Tibial artery (tissue), 4 donors: ENCODE results near the gene FHOD3.

Source experiments
- DNase-seq, 2 donors: peaks; one replicate each; pipeline ENCODE4 v3.0.0-alpha.2; 2019
- H3K27ac ChIP-seq, 2 donors: fragments of 200-600 bp; sonication (generic) in 1 of 2; 1 replicate in 1 of 2; 2 replicates in 1 of 2; pipeline ENCODE4 v1.5.1; 2018 to 2019; ENCODE audit warnings: mild to moderate bottlenecking in 1 of 2
- H3K27me3 ChIP-seq, 2 donors: fragments of 200-600 bp; sonication (generic) in 1 of 2; one replicate each; pipeline versions ENCODE4 v1.5.1 to v1.6.0; 2016 to 2019
- H3K36me3 ChIP-seq, 3 donors: fragments of 200-600 bp; sonication (generic) in 2 of 3; one replicate each; pipeline ENCODE4 v1.5.1; 2016 to 2019; ENCODE audit warnings: mild to moderate bottlenecking in 2 of 3
- H3K4me1 ChIP-seq, 4 donors: fragments of 200-600 bp; sonication (generic) in 2 of 4; 1 replicate in 3 of 4; 2 replicates in 1 of 4; pipeline ENCODE4 v1.5.1; 2016 to 2019
- H3K4me3 ChIP-seq, 2 donors: fragments of 200-600 bp; sonication (generic) in 1 of 2; 1 replicate in 1 of 2; 2 replicates in 1 of 2; pipeline ENCODE4 v1.5.1; 2018 to 2019; ENCODE audit warnings: mild to moderate bottlenecking in 2 of 2
- H3K9me3 ChIP-seq, 3 donors: fragments of 200-600 bp; sonication (generic) in 1 of 3; one replicate each; pipeline ENCODE4 v1.5.1; 2016 to 2019
- CTCF ChIP-seq, 2 experiments: fragments of 200-600 bp in 1 of 2; fragments of 450-650 bp in 1 of 2; IDR thresholded peaks; one replicate each; pipeline ENCODE4 v1.5.1; 2017 to 2019; ENCODE audit warnings: antibody characterized with exemption in 2 of 2, mild to moderate bottlenecking in 1 of 2, moderate library complexity in 1 of 2
- intact Hi-C: fragments of 100-400 bp; cut with DNase I; formaldehyde crosslinking; loops from one replicate; pipeline ENCODE4 v1.15.0; 2023; ENCODE audit warnings: low total_unique reads

Gene FHOD3

DNA sequence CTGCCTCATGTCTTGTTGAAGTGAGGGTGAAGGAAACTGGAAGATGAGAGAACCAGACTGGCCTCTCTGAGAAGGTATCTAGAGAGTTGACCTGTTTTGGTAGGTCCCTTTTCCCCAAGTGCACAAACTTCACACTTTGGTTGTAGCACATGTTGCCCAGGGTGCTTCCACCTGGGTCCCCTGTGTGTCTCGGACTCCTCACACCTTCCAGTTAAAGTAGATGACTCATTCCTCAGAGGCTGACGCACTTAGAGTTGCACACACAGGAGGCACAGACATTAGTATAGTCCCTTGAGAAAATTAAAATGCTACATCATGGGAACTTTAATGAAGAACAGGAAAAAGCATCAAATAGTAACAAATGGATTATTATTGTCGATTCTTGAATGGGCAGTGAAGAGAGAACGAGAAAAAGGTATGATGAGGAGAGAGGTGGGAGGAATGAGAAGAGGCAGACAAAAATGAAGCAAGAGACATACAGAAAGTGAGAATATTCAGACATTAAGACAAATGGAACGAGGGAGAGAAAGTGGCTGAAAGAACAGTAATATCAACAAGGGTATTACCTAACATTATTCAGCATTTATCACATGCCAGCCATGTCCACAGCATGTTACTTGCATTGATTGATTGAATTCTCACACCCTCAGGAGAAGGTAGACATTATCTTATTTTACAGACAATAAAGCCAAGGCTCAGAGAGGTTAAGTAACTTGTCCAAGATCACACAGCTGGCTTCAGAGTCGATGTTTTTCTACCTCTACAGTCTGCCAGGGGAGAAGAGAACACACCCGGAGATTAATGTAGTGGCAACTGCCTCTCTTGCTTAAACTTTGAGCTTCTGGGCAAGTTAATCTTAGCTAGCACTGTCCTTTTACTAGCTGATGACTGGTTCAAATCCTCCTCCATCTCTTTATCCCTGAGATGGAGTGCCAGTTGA is 68.6 kb downstream of the FHOD3 start:
- Histone ChIP-seq H3K4me1 (peaks cover 0 to 38% (median 21%) of the 10 kb centered on the region in 4 donors), H3K27ac (peak overlapping the region; percentile 62 to 70), H3K27me3 (no peaks in the 10 kb centered on the region), H3K9me3 (no peaks in the 10 kb centered on the region), H3K4me3 (no peak overlapping the region), H3K36me3 (no peaks in the 10 kb centered on the region)
- no peak for DNase-seq
- intact Hi-C loops: loop anchor here (5.0 kb wide), 1 partner anchor 69 kb away; the partner anchor contains the start of gene FHOD3
- TF ChIP-seq CTCF (IDR thresholded peaks at IDR 0.05): no peak

DNA sequence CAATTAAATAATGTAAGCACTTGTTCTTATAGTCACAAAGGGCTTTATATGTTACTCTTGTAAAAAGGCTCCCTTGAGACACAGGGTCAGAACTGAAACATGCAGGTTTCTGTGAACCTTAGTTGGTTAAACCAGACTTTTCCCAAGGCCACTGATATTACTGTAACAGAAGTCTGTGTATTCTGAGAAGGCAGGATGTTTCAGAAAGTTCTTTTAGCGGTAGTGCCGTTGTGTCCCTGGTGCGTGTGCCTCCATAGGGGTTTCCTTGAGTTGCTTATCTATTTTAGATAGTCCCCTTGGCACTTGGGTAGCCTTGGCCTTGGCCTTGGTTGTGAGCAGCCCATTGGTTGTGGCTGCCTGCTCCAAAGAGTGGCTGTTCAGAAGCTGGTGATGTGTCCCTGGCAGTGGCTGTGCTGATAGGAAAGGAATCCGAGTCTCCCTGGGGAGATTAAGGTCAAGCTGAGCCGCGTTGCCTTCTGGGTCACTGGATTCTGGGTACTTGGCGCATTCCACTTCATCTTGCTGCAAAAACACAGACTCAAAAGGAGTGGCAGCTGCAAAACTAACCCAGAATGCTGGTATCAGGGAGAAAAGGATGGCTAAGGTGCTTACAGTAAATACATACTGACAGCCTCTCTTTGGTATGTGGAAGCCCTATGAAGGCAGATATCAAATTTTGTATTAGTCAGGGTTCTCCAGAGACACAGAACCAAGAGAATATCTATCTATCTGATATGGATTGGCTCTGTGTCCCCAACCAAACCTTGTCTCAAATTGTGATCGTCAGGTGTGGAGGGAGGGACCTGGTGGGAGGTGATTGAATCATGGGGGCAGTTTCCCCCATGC is 69.7 kb downstream of the FHOD3 start:
- Histone ChIP-seq H3K36me3 (no peaks in the 10 kb centered on the region), H3K27me3 (no peaks in the 10 kb centered on the region), H3K4me3 (no peak overlapping the region), H3K4me1 (peaks cover 0 to 45% (median 23%) of the 10 kb centered on the region in 4 donors), H3K27ac (peak overlapping the region; percentile 62 to 70), H3K9me3 (no peaks in the 10 kb centered on the region)
- peak; percentile 25 to 86 for DNase-seq
- no peak for TF ChIP-seq CTCF (IDR thresholded peaks at IDR 0.05)
- intact Hi-C loops: loop anchor here (5.0 kb wide), 1 partner anchor 70 kb away; the partner anchor contains the start of gene FHOD3

DNA sequence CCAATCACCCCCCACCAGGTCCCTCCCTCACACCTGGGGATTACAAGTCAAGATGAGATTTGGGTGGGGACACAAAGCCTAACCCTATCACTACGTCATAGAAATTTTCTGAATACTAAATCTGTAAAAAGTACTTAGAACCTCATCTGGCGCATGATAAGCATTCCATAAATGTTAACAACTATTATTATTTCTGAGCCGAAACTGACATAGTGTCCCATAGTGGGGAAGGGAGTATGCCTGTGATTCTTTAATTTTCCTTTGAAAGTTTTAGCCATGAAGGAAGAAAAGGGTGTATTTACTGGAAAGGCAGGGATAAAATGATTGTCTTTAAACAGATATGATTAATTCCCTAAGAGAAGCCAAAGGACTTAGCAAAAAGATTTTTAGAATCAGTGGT is 71.4 kb downstream of the FHOD3 start:
- peaks cover 0 to 61% (median 30%) of the 10 kb centered on the region in 4 donors for H3K4me1 ChIP-seq
- H3K36me3 ChIP-seq: no peaks in the 10 kb centered on the region
- H3K9me3 ChIP-seq: no peaks in the 10 kb centered on the region
- peak overlapping the region; percentile 62 to 70 for H3K27ac ChIP-seq
- DNase-seq: no peak
- intact Hi-C loops: loop anchor here (5.0 kb wide), 1 partner anchor 72 kb away; the partner anchor contains the start of gene FHOD3
- H3K27me3 ChIP-seq: no peaks in the 10 kb centered on the region
- H3K4me3 ChIP-seq: no peak overlapping the region
- TF ChIP-seq CTCF (IDR thresholded peaks at IDR 0.05): no peak

GRCh38 chr18:36372903-36373311 is 75.4 kb downstream of the FHOD3 start:
- intact Hi-C loops: no loop called here
- peaks cover 0 to 84% (median 25%) of the 10 kb centered on the region in 4 donors for H3K4me1 ChIP-seq
- TF ChIP-seq CTCF (IDR thresholded peaks at IDR 0.05): peak in 1 of 2 experiments; percentile 32
- H3K4me3 ChIP-seq: peak overlapping the region; percentile 27 to 28
- H3K27ac ChIP-seq: peak overlapping the region; percentile 69 to 73
- H3K27me3 ChIP-seq: no peaks in the 10 kb centered on the region
- DNase-seq: peak in 1 of 2 donors; percentile 71
- H3K36me3 ChIP-seq: no peaks in the 10 kb centered on the region
- H3K9me3 ChIP-seq: no peaks in the 10 kb centered on the region

- H3K27me3 ChIP-seq: no peaks in the 10 kb centered on the region
- no peaks in the 10 kb centered on the region for H3K36me3 ChIP-seq
- H3K4me1 ChIP-seq: peaks cover 0 to 84% (median 20%) of the 10 kb centered on the region in 4 donors
- peak overlapping the region; percentile 27 to 28 for H3K4me3 ChIP-seq
- TF ChIP-seq CTCF (IDR thresholded peaks at IDR 0.05): no peak
- H3K9me3 ChIP-seq: no peaks in the 10 kb centered on the region
- intact Hi-C loops: no loop called here
- H3K27ac ChIP-seq: peak overlapping the region; percentile 69 to 73
- no peak for DNase-seq
Observed at GRCh38 chr18:36374262-36374661, 76.7 kb downstream of the FHOD3 start.
